ENCODE measurements around the gene CASP8AP2. TPM values are rescaled to one million over a fixed set of nuclear protein-coding genes. Genes with fewer than 3 reads are reported as not detected.
A peak's percentile ranks its signal among the peaks of the same experiment; 100 is the strongest.
"Not testable (repeated sequence)": the region's sequence is repeated elsewhere in the genome, so short reads cannot be mapped to it uniquely, and the experiment has no call there.

Gene CASP8AP2
- 10 to 100 TPM; 22.2 to 29.0 (median 25.4) TPM for polyA plus RNA-seq (ENCODE audit: insufficient read length in 4 of 4)

DNA sequence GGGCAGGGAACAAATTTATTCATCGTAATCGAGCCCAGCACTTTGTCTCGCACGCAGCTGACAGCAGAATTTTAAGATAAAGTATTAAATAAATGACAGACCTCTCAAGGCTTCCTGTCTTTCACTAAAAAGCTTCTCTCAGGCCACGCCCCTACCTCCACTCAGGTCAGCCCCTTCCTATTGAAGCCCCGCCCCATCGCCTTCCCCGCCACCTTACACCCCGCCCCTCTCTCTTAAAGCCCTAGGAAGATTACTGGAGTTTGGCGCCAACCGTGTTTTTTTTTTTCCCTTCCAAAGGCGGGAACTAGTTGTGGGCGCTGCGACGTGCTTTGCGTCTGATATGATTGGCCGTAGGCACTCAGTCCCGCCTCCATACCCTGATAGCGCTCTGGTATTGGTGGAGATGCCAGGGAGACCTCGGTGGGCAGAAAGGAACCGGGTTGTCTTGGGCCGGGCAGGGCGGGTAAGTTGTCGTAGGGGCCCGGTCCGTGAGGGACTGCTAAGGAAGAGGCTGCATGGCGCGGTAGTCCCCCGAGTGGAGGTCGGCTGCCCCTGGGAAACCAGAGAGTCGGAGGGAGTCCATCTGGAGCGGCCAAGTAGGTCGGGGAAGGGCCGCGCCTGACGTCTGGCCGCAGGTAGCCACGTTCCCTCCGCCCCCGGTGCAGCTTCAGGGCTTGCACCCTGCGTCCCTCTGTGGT, at the start of gene CASP8AP2:
TSS of gene CASP8AP2 (plus strand) at position 409 of the 698 bp plus-strand sequence.
- DNase-seq (ENCODE audit: low read depth in 4 of 4, low spot score in 2 of 4), result peak; percentile 92 to 98 (median 94)

DNA sequence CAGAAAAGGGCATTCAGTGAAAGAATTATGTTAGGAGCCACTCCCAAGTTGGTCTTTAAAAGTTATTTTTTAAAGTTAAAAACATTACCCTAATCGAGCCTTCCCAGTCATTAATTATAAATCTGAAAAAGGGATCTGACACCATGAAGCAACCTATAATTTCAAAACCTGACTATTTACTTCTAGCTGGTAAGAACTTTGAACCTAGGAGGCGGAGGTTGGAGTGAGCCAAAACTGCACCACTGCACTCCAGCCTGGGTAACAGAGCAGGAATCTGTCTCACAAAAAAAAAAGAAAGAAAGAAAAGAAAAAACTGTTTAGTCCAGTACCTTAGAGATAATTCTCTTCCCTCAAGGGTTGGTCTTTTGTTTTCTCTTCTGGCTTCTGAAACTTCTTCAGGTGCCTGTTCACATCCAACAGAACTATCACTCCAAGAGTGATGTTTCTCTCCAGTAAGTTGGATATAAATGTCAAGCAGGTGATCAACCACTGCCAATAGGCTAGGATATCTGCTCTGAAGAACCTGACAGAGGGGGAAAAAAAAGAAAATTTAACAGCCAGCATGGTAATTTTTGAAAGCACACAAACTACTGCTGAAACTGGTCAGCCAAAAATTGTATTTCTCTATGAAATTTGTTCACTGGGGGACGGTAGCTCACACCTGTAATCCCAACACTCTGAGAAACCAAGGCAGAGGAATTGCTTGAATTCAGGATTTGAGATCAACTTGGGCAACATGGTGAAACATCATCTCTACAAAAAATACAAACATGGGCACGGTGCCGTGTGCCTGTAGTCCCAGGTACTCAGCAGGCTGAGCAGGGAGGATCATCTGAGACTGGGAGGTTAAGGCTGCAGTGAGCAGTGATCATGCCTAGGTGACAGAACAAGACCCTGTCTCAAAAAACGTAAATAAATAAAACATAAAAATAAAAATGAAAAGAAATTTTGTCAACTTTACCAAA, 48.3 kb upstream of the CASP8AP2 start:
- no peak for DNase-seq (ENCODE audit: low read depth in 4 of 4, low spot score in 2 of 4)

DNA sequence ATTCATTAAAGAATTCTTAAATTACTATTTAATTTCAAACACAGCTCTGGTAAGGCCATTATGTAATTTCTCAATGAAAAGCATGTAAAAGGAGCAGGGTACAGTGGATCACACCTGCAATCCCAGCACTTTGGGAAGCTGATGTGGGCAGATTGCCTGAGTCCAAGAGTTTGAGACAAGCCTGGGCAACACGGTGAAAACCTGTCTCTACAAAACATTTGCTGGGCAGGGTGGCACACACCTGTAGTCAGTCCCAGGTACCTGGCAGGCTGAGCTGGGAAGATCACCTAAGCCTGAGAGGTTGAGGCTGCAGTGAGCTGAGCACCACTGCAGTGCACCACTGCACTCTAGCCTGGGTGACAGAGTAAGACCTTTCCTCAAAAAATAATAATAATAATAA, 47.5 kb upstream of the CASP8AP2 start:
- DNase-seq (ENCODE audit: low read depth in 4 of 4, low spot score in 2 of 4), result no peak

DNA sequence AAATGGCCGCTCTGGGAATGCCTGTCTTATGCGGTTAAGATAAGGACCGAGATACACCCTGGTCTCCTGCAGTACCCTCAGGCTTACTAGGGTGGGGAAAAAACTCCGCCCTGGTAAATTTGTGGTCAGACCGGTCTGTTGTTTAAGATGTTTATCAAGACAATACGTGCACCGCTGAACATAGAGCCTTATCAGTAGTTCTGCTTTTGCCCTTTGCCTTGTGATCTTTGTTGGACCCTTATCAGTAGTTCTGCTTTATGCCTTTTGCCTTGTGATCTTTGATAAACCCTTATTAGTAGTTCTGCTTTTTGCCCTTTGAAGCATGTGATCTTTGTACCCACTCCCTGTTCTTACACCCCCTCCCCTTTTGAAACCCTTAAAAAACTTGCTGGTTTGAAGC, 46.4 kb upstream of the CASP8AP2 start:
- not testable (repeated sequence) for DNase-seq (ENCODE audit: low read depth in 4 of 4, low spot score in 2 of 4)

DNA sequence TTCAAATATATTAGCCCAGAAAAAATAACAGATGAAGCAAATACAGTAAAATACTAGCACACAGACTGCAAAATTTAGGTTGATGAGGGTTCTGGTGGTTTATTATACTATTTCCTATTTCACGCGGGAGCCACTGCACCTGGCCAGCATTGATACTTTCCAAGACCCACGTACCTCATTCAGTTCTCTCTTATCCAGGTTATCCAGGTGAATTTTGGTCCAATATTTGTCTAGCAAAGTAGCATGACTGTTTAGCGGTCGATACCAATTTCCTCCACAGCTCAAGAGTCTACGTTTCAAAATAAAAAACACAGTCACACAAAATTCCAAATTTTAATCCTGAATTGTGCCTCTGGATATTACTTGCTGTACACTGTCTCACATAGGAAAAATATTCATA, 44.8 kb upstream of the CASP8AP2 start:
- no peak for DNase-seq (ENCODE audit: low read depth in 4 of 4, low spot score in 2 of 4)

DNA sequence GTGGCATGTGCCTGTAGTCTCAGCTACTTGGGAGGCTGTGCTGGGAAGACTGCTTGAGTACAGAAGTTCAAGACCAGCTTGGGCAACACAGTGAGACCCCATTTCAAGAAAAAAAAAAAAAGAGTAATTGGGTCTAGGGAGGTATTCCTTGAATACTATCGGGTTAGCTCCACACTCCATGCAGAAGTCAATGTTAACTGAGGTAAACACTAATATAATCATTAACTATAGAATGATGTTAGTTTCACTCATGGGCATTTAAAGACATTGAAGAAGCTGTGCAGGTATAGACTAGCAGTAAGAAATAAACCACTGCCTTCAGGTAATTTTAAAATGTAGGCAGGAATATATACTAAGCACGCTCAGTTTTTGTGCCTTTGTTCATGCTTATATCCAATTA, 42.7 kb upstream of the CASP8AP2 start:
- no peak for DNase-seq (ENCODE audit: low read depth in 4 of 4, low spot score in 2 of 4)

DNA sequence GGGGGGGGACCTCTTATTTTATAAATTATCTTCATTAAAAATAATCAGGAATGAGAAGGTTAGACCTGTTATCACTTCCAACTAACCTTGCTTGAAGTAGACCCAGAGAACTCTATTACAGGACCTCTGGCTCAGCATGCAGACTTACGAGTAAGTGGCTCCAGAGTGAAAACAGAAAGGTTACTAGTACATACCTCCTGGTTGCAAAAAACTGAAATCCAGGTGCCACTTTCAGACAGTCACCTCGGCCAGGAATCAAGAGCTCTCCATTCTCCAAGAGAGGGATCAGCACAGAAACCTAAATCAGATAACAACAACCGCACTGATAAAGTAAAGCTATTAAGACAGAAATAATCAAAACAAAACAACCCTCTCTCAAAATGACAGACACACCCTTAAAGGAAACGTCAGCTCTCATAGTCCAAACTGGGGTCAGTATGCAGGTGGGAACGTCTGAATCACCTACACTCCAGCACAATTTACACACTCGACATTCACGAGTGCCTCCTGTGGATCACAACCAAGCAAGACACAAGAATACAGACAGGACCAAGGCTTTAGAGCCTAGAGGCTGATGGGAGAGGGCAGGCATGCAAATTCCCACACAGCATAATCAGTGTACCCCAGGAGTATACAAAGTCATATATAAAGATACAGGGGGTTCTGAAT, 41.9 kb upstream of the CASP8AP2 start:
- no peak for DNase-seq (ENCODE audit: low read depth in 4 of 4, low spot score in 2 of 4)

DNA sequence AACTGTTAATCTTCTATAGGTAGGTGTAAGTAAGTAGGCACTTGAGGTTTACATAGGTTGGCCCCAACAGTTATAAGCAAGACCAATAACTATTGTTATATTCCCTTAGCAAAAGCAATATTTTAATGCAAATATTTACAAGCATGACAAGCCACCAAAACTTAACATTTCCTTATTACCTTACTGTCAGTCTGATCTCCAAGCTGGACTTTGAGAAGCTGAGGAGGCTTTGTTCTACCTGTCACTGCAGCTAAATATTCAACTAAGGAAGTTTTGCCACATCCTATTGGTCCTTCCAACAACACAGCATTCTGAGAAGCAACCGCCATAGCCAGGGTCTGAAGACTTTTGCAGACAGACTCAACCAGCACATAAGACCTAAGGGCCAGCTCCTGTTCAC, 39.7 kb upstream of the CASP8AP2 start:
- DNase-seq (ENCODE audit: low read depth in 4 of 4, low spot score in 2 of 4), result no peak

DNA sequence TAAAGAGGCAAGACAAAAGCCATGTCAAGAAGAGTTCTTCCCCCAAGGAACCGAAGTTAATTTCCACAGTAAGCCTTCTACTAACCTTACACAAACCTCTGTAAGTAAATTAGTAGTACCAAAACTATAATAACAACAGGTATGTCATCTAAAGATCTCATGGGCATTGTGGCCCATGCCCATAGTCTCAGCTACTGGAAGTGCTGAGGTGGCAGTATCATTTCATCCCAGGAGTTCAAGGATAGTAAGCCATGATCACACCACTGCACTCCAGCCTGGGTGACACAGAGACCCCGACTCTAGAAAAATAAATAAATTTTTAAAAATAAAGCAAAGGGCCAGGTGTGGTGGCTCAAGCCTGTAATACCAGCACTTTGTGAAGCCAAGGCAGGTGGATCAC, 39.3 kb upstream of the CASP8AP2 start:
- no peak for DNase-seq (ENCODE audit: low read depth in 4 of 4, low spot score in 2 of 4)

DNA sequence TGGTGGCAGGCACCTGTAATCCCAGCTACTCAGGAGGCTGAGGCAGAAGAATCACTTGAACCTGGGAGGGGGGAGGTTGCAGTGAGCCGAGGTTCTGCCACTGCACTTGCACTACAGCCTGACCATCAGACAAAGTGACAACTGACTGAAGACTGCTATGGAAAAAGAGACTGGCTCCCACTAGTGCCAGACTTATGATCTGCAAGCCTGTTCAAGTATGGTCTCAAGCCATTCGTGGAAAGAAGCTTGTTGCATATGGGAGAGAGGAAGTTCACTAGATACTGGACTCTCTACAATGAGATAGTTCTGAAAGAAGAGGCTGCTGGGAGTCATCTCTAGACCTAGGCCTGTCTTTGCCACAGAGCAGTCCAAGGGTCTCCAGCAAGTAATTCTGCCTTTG, 36.8 kb upstream of the CASP8AP2 start:
- DNase-seq (ENCODE audit: low read depth in 4 of 4, low spot score in 2 of 4), result no peak

DNA sequence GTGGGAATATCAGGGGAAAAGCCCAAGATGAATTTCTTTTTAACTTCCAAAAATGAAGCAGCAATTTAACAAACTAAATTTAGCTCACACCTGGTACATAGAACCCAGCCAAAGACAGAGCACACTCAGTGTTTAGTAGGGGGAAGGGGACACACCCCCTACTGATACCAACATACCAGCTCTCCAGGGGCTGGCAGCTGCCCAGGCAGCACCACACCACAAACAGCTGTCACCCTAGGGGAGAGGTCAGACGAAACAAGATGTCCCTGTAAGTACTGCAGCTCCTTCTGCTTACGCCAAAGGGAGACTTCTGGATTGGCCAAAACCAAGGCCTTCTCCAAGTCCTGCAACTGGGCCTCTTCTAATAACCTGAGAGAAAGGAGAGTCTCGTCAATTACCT, 36.1 kb upstream of the CASP8AP2 start:
- no peak for DNase-seq (ENCODE audit: low read depth in 4 of 4, low spot score in 2 of 4)

DNA sequence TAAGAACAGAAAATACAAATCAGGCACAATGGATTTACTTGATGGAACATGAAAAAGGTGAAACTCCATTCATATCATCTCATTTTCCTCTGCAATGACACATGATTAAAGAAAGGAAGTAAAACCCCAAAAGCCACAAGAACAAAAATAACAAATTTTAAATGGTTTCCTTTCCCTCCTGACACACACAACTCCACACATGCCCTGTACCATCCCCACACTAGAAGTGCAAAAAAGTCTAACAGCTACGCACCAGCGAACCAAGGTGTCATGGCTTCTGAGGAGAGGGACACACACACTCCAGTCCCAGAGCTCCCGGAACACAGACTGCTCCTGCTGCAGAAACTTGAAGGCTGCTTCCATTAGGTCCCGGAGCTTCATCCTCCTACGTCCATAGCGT, 35.4 kb upstream of the CASP8AP2 start:
- no peak for DNase-seq (ENCODE audit: low read depth in 4 of 4, low spot score in 2 of 4)

DNA sequence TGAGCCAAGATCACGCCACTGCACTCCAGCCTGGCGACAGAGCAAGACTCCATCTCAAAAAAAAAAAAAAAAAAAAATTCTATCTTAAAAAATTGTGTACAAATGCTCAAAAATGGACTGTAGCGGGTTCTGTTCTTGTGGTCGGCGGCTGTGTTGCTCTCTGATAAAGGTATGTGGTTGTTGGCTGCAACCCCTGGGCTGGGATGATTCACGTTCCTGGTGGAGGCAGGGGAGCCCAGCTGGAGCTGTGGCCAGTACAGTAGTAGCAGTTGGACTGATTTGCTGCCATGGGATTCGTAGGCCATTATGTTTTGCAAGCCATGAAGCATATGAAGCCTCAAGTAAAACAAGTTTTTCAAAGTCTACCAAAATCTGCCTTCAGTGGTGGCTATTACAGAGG, 32.4 kb upstream of the CASP8AP2 start:
- no peak for DNase-seq (ENCODE audit: low read depth in 4 of 4, low spot score in 2 of 4)

DNA sequence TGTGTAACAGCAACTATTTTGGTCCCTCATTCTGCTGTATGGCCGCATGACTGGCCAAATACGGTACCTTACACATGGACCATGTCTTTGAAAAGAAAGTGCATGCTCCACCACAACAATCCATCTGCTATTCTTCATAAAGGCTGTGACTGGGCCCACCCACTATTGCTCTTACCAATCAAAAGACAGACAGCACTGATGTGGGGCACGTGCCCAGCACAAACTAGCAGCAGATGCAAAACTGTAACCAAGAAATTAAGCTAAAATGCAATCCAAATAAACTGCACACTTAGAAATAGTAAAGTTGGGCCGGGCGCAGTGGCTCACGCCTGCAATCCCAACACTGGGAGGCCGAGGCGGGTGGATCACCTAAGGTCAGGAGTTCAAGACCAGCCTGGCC, 30.6 kb upstream of the CASP8AP2 start:
- no peak for DNase-seq (ENCODE audit: low read depth in 4 of 4, low spot score in 2 of 4)

DNA sequence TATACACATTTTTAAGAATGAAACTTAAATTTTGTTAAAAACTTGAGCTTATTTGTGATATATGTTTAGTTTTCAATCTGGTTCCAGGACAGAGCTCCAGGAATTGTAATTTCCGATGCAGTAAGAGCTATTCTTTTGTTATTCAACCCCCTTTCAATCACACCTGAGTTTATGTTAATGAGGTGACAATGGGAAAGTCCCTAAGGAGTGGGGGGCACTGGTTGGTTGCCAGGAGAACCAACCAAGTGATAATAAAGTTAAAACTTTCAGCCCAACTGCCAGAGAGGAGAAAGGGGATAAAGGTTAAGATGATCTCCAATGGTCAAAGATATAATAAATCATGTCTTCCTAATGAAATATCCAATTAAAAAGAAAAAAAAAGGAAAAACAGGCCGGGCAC, 29.9 kb upstream of the CASP8AP2 start:
- DNase-seq (ENCODE audit: low read depth in 4 of 4, low spot score in 2 of 4), result no peak

DNA sequence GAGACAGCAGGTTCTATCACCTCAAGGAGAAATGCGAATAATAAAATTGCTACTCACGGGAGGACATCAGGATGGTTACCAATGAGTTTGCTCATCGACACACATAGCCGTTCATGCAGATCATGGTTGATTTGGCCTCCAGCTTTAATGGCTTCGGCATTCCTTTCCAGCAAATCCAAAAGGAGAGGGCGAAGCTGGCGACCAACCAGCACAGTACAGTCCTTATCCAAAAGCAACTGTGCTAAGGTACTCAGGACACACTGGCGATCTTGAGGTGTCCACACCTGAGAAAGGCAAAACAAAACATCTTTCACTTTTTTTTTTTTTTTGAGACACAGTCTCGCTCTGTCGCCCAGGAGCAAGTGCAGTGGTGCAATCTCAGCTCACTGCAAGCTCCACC, 26.4 kb upstream of the CASP8AP2 start:
- DNase-seq (ENCODE audit: low read depth in 4 of 4, low spot score in 2 of 4), result no peak

DNA sequence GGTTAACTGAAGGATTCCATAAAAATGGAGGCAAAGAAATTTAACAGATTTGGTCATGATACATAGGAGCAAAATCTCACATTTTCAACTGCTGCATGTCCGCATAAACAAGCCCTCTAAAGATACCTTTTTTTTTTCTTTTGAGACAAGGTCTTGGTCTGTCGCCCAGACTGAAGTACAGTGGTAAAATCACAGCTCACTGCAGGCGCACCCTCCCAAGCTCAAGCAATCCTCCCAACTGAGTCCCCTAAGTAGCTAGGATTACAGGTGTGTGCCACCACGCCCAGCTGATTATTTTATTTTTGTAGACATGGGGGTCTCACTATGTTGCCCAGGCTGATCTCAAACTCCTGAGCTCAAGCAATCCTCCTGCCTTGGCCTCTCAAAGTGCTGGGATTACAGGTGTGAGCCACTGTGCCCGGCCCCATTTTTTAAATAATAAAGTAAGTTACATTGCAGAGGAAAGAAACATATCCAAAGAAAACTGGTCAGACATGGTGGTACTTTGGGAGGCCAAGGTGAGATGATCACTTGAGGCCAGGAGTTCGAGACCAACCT, 23.8 kb upstream of the CASP8AP2 start:
- no peak for DNase-seq (ENCODE audit: low read depth in 4 of 4, low spot score in 2 of 4)

DNA sequence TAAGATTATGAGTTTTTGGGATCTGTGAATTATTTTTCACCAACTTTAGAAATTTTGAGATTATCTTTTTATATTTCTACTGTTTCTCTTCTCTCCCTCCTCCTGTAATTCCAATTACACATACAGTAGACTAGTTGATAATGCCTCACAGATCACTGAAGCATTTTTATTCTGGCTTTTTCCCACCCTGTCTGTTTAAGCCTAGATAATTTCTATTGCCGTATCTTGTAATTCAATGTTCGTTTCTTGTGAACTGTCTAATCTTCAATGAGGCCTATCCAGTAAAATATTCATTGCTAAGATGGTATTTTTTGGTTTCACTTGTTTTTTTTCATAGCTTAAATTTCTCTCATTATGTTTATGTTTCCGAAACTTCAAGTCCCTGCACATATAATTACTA, 22.1 kb upstream of the CASP8AP2 start:
- no peak for DNase-seq (ENCODE audit: low read depth in 4 of 4, low spot score in 2 of 4)

DNA sequence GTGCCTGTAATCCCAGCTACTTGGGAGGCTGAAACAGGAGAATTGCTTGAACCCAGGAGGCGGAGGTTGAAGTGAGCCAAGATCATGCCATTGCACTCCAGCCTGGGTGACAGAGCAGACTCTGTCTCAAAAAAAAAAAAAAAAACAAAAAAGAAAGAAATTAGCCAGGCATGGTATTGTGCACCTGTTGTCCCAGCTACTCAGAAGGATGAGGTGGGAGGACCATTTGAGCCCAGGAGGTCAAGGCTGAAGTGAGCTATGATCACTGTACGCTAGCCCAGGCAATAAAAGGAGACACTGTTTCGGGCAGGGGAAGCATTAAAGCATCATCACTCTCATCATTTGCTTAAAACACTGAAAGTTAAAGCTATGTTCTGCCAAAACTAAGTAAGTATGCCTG, 16.3 kb upstream of the CASP8AP2 start:
- DNase-seq (ENCODE audit: low read depth in 4 of 4, low spot score in 2 of 4), result not testable (repeated sequence)

DNA sequence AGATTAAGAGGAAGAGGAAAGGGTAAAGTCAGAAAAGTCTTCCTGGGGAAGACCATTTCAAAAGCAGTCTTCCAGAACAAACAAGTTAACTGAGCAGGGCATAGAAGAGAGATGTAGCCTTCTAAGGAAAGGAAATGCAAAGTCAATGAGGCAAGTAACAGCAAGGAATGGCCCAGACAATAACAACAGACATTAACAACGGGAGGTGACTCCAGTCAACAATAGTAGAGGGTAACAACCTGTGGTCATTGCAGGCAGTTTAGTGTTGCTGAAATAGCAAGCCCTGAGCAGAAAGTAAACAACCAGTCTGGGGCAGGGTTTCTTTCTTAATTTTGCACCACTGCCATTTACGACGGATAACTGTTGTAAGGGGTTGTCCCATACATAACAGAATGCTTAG, 12.2 kb upstream of the CASP8AP2 start:
- DNase-seq (ENCODE audit: low read depth in 4 of 4, low spot score in 2 of 4), result no peak

DNA sequence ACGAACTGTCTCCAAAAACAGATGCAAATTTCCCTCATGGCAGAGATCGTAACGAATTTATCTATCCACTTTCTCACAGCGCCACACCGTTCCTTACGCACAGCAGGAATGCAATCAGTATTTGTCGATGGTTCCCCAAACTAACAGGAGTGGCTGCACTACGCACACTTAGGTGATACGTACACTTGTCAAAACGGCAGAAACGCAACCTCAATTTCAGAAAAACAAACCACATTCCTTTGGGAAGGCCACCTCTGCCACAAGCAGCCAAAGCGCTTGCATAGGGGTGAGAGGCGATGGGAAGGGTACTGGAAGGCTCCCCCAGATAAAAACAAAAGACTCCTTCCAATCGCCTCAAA, 10.7 kb upstream of the CASP8AP2 start:
- DNase-seq (ENCODE audit: low read depth in 4 of 4, low spot score in 2 of 4), result peak in 3 of 4 donors; percentile 24 to 39 (median 27)

Data from left renal cortex interstitium (tissue), 4 donors.